NCI-H2171 treated with DMSO at 0.1 percent for 48 hours (cell line): Measurements from ENCODE around the gene MTUS2.
"Not testable (repeated sequence)": the region's sequence is repeated elsewhere in the genome, so short reads cannot be mapped to it uniquely, and the experiment has no call there.

Source experiments
- DNase-seq: peaks from one replicate; lab custom pipeline; 2025; lab: John Stamatoyannopoulos, UW

MTUS2 gene

DNA sequence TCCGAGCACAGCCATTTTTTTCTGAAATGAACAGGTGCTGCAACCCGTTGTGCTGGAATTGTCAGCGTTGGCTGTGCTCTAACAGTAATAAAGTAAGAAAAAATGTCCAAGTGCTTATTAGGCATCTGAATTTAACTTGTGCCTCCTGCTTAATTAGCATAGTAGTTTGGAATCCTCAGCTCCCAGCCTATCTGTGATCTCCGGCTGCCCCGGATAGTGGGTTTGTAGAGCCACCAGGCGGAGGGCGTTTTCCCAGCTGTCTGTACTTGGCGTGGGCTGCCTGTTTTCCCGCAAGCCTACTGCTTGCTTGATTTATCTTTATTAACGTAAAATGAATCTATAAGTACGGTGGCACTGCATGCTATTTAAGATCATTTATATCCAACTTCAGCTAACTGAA is 137.9 kb downstream of the MTUS2 start:
- DNase-seq = no peak

DNA sequence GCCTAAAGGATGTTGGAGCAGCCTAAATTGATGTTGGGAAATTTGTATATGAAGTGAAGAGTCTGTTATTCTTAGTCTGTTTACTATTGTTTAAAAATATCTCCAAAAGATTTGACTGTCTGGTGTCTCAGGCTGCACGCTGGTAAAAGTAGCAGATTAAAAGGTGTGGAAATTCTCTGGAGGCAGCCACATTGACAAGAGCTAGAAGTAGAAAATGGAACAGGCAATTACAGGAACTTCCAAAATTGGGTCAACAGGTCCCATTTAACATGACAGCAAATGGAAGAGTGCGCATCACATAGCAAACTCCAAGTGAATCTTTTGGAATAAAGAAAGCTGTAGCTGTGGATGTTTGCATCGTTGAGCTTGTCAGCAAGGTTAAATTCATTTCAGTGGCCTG is 138.3 kb downstream of the MTUS2 start:
- DNase-seq = no peak

DNA sequence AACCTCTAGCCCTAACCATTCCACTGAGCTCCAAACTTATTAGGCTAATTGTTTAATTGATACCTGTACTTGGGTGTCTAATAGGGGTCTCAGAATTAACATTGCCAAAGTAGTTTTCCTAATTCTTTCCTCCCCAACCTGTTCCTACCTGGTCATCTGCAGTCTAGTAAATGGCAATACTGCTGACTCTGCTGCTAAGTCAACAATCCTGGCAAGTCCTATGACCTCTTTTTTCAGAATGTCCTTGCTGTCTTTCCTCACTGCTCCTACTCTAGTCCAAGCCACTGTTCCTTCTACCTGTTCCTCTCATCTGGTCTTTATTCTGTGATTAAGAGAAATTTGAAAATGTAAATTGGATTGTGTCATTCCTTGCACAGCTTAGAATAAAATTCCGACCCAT is 143.9 kb downstream of the MTUS2 start:
- DNase-seq = no peak

DNA sequence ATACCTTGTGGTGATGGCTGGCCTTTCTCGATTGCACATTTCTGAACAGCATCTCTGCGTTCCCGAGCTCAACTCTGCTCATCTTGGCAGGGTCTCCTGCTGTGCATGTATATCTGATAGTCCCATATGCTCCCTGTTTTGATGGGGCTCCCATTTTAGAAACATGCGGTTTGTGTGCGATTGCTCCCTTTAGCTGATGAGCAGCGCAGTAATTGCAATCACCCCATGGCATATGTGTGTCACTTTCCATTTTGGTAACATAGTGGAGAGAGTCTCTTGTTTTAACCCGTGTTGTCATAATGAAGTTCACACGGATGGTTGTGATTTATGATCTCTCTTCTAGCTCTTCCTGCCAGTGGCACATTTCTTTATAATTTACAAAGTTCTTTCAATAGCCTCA is 144.7 kb downstream of the MTUS2 start:
- DNase-seq = no peak

DNA sequence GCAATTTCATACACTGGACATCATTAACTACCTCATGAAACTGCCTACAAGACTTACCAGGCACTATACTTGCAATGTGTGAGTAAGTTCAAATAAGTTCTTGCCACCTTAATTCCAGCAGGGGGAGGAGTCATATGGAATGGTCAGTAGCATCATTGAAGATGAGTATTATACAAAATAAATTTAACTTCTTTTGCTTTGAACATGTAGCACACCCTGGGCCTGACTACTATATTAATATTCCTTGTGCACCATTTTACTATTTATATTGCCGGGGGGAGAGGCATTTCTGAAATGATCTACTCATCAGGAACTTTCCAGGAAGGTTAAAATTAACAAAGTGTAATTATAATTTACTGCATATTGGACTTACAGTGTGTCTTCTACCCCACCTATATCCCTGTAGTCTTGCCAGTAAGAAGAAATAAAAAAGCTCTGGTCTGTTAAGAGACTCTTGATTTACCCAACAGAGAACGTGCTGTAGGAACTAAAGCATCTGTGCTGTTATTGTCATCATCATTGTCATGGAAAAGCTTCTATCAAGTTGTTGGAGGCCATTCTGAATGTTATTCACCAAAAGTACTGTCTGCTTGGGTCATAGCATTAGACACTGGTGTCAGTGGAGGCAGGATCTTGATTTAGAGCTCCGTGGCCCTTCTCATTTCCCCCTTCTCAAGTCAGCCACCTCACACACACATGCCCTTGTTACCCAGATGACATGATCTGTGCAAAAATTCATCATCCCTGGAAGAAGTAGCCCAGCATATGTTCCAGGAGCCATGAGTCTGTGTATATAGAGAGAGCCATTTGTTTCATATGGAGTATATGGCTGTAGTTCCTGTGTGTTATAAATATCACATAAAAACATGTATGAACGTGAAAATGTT is 147.1 kb downstream of the MTUS2 start:
- DNase-seq = no peak

DNA sequence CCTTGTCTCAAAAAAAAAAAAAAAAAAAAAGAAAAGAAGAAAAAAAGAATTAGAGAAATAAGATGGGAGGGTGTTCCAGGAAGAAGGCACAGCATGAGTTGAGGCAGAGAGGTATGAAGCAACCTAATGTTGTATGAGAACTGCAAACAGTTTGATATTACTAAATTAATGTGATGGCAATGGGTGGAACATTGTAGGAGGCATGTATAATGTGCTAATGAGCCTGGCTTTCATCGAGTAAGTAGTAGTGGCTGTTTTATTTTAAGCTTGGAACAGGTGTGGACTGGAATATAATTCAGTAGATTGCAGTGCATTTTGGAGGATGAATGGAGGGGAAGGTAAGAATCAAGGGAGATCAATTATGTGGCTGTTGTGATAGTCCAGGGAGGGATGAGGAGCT is 156.1 kb downstream of the MTUS2 start:
- DNase-seq = no peak

DNA sequence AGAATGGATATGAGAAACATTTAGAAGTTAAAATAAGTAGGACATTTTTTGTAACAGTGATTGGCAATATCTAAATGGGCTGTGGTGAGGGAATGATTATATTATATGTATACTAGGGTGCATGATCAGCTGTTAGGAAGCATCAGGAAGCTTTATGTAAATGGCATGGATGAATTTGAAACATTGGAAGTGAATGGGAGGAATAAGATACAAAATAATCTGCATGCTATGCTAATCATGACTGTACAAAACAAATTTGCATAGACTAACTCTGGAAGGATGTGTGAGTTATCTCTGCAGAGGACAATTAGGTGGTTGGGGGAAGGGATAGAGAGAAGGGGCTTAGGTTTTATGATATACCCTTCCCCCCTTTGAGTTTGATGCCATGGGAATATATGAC is 156.5 kb downstream of the MTUS2 start:
- DNase-seq = no peak

DNA sequence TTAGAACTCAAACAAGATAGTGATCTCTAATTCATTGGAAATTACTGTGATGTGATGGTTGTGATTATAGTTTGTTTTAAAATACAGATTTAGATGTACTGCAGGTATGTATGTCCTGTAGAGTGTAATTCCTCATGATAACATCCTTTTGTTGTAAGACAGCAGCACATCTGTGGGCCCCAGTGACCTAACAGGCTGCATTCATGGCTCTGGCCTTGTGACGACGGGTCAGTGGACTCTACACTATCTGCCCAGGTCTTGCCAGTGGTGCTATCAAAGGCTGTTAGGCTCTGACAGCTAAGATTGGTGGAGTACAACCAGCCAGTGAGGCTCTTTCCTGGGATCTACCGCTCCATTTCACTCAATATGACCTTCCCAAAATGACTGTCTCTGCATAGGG is 158.4 kb downstream of the MTUS2 start:
- DNase-seq = no peak

DNA sequence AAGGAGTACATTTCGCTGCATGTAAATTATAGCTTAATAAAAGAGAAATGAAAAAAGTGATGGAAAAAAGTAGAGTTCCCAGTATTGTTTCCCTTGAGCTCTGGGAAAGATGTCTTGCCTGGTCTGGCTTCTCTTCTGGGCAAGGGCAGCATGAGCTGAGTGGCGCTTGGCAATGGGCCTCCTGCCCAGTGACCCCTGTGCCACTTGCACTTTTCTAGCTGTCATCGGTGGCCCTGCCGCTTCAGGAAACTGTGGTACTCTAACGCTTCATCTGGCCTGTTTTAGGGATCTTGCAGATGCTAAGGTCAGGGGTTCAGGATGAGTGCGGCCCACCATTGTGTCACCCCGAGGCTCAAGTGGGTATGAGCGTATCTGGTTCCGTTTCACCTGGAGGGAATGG is 161.4 kb downstream of the MTUS2 start:
- DNase-seq = no peak

DNA sequence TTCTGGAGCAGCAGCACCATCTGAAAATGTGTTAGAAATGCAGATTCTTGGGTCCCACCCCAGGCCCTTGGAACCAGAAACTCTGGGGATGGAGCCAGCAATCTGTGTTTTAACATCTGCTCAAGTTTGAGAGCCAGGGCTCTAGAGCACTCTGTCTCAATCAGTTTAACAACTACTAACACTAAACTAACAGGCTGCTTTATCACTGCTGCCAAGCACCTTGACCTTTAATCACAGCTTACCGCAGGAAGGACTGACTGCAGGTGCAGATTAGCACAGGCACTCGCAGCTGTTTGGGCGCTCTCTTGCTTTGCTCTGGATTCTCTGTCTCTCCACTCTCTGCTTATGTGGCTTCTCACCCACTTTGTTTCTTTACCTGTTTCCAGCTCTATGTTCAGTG is 163.5 kb downstream of the MTUS2 start:
- no peak for DNase-seq

DNA sequence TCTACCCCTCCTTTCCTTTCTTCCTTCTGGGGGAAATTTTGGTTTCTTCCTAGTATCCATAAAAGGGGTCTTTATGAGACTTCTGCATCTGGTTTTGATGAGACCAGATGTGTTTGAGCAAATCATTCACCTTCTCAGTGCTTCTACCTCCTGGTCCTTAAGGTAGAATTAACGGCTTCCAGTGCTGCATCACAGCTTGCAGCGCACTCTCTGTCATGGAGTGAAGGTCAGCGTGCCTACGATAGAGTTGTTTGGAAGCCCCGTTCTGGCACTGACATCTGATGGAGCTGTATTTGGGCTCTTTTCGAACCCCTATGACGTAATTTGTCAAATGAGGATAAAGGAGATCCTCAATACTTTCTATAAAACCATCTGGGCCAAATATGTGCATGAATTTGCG is 164.2 kb downstream of the MTUS2 start:
- DNase-seq = no peak

DNA sequence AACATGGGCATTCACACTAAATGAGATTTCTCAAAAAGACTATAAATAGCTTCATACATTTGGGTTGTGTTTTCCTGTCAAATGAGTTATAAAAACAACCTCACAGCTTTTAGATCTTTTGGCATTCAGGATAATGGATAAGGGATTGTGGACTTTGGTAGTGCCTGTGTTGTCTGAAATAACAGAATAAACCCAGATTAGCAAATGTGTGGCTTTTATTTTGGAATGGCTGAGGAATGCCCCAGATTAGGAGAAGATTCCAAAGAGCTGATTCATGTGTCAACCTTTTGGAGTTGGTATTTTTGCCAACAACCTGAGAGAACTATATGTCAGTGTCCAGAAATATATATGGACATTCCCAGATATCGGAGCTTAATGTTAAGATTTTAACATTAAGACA is 164.7 kb downstream of the MTUS2 start:
- no peak for DNase-seq

DNA sequence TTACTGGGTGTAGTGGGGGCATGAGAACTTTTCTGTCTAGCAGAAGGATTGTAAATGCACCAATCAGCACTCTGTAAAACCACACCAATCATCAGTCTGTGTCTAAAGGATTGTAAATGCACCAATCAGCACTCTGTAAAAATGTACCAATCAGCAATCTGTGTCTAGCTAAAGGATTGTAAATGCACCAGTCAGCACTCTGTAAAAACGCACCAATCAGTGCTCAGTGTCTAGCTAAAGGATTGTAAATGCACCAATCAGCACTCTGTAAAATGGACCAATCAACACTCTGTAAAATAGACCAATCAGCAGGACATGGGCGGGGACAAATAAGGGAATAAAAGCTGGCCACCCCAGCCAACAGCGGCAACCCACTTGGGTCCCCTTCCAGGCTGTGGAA is 170.2 kb downstream of the MTUS2 start:
- DNase-seq = not testable (repeated sequence)

DNA sequence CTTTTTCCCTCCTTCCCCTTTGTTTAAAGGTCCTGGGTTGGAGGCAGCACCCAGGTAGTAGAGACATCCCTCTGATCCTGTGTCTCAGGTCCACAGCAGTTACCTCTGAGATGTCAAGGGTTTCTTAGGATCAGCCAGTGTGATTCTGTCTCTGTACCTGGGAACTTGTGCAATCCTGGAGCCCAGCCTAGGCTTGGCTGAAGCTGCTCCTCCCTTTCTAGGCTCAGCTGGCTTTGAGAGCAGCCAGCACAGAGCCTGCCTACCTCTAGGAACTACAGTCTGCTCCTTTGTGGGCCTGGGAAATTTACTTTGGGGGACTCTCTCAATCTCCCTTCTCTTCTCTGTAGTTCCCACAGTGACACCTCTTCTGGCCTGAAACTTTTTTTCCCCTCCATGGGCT is 171.6 kb downstream of the MTUS2 start:
- DNase-seq = no peak

DNA sequence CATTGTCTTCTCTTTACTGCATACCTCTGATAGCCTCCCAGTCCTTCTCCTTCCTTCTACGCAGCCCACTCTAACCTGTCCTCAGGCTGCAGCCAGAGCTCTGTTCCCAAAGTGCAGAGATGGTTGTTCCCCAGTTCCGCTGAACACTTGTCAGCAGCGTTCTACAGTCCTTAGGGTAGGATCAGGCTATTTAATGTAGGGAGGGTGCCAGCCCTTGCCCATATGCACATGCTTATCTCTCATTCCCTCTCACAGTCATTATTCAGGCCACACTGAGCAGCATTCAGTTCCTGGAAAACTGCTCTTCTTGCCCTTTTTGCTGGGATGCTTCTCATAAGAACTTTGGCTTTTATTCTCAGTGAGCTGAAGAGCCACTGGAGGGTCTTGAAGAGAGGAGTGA is 180.7 kb downstream of the MTUS2 start:
- DNase-seq = no peak

DNA sequence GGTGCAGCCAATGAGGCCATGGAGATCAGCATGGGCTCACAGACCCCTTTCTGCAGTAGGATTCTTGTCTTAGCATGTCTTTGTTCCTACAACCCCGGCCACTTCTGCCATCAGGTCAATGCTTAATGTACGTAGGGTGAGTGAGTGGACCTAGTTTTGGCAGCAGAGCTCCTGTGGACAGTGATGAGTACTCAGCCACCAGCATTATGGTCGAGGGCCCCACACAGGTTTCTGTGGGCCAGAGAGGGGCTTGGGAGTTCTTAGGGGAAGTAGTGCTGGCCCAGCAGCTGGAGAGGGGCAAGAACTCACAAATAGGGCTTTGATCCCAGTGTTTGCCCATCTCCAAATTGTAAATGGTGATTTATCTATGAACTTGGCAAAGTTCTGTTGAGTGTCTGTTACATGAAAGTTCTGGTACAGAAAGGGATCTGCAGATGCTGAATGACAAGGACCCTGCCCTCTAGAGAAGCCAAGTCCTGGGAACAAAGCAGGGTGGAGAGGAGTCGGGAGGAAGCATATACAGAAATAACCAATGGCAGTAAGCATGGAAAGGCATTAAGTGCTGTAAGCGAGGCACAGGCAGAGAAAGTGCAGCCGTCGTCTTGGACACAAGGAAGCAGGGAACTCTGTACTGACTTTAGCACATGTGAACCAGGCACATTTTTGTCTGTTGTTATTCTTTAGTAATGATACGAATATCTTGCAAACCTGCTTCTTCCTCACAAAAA is 185.1 kb downstream of the MTUS2 start:
- no peak for DNase-seq

DNA sequence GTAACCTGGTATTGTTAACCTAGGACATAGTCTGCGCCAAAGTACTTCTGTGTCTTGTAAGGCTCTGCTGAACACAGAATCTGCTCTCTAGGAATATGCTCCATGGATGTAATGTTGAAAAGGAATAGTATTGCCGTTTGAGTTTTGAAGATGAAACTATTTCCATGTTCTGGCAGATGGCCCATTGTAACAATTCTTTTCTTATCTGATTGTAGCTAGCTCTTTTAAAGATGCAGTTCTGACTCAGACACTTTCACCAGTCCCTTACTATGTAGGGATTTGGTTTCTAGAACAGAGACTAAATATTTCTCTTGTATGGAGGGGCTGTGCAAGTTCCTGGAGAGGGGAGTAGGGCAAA is 185.6 kb downstream of the MTUS2 start:
- no peak for DNase-seq

DNA sequence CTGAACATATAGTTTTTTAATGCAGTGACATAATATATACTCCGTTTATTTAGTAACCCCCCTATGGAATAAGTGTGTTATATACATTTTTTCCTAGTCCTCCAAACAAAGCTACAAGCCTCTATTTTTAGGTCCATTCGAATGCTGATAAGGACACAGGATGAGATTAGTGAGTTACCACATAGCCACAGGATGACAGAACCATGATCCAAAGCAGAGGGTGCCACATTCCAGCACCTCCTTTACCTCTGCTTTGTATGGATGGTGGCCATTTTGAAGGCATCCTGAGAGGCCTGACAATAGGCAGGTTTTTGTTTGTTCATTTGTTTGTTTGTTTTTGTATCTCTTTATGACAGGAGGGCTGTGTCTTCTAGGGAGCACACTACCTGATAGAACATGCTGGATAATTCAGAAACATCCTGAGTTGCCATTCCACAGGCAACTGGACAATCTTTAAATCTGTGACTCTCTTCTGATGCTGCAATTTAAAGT is 186.3 kb downstream of the MTUS2 start:
- DNase-seq = no peak

DNA sequence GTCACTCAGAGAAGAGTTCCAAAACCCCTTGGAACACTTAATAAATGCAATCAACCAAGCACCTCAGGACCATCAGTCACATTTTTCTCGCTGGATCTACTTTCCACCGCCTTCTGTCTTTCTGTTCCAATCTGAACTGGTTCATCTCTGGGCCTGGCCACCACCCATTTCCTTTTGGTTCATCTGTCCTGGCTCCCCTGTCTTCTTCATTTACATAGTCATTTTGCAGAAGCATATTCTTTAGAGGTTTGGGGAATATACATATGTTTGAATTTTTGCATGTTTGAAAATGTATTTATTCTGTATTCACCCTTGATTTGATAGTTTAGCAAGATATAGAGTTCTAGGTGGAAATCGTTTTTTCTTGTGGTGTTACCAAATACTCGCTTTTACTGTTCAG is 188.2 kb downstream of the MTUS2 start:
- DNase-seq = no peak

DNA sequence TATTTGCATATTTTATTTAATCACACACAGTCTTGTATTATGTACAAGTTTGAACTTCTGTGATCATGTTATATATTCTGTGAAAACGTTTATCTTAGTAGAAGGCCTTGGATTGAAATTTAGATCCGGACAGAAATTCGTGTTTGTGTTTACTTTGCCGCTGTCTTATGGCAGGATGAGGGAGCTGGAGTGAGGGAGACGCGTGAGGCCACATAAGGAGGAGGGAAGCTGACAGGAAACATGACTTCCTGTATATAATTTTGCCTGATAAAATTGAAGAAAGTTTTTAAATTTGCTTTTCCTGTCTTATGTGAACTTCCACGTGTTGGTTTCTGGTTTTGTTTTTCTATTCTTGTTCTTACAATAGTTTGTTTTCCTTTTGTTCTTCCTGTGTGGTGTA is 200.2 kb downstream of the MTUS2 start:
- DNase-seq = no peak

DNA sequence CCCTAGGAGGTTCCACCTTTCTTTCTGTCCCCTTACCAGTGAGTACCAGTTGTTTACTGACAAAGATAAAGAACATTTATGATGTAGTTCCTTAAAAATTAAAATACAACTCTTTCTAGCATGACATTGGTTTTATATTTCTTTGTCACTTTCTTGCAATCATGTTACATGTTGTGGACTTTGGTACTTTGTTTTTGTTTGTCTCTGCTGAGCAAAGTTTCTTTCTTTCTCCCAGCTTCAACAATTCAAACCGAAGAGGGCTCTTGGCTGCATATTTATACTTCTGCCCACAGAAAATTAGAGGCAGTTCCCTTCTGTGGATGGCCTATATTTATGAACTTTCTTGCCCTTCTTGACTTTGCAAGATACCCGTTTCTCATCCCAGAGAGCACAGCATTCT is 201.2 kb downstream of the MTUS2 start:
- no peak for DNase-seq

DNA sequence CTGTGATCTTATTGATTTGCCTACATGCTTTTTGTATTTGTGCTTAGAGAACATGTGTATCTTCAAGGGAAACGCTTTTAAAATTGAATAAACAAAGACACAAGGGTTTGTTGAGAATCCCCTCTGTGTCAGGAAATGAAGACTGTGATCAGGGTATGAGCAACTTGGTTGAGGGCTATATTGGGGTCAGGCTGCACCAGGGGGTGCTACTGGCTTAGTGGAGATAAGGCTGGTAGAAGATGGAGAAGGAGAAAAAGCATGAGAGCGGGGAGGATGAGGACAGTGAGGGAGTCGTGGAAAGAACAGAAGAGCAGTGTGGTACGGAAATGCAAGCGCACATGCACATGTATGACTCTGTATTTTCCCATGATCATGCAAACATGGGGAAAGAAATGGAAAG is 201.6 kb downstream of the MTUS2 start:
- no peak for DNase-seq

DNA sequence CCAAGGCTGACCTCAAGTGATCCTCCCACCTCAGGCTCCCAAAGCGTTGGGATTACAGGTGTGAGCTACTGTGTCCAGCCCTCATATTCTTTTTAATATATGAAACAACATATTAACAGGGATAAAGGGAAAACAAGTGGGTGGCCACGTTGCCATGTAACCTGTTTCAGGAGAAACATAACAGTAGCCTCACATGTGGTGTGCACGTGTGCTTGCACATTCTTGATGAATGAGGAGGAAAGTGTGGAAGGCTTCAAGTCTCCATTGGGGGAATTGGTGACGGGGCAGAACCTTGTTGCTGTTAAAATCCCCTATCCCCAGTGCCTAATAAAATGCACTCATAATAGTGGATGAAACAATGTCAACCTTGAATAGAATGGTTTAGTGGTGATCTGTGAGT is 202.3 kb downstream of the MTUS2 start:
- DNase-seq = no peak

DNA sequence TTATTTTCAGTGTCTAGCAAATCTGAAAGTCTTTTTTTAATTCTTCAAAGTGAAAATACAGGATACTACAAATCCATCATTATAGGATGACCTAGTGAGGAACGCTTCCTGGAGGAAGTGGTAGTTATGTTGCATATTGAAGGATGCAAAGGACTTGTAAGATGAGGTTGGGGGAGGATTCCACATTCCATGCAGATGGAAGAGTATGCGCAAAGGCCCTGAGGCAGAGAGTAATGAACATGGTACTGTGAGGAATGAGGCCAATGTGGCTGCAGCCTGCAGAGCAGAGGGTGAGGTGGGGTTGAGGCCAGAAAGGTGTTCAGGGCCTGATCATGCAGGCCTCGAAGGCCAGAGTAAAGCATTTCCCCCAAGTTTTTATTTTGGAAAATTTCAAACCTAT is 202.8 kb downstream of the MTUS2 start:
- no peak for DNase-seq
